NB4 (cell line): Measurements from ENCODE around the gene COL16A1.

Source experiments
- CTCF ChIP-seq: IDR thresholded peaks from one replicate; pipeline ENCODE4 v1.5.1; 2012; ENCODE audit warnings: low read depth, low read length
- POLR2A ChIP-seq: IDR thresholded peaks from 2 replicates; pipeline ENCODE4 v1.6.1; 2011; ENCODE audit warnings: mild to moderate bottlenecking; ENCODE audit not compliant: insufficient read length; ENCODE audit errors: extremely low read depth

DNA sequence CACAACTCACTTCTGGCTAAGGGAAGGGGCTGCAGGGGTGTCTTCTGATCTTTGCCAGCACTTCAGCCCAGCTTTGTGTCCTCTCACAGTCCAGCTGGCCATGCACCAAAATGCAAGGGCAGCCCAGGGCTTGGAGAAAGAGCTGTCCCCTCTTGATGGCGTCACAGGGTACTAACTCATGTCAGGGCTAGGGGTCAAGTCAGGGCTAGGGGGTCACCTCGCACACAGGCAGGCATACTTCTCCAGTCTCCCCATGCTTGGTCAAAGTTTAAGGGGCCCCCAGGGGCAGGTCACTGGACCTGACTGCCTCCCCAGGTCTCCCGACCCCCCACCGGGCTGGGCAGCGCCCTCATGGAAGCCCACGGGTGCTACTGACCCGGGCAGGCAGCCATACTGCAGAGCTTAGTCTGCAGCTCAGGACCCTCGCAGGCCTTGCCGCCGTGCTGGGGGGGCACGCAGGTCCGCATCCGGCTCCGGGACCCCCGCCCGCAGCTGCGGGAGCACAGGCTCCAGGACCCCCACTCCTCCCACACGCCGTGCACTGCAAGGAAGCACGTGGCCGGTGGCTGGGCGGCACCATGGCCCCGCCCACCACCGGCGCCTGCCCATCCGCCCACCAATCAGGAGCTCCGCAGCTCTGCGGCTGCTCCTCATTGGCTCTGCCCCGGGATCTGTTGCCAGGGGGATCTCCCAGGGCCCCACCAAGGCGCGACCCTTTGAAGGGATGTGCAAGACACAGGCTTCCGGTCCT is 38.8 kb upstream of the COL16A1 start:
- TF ChIP-seq POLR2A, result no peak
- no peak for TF ChIP-seq CTCF
